ENCODE results near the gene DEFB127.

DNA sequence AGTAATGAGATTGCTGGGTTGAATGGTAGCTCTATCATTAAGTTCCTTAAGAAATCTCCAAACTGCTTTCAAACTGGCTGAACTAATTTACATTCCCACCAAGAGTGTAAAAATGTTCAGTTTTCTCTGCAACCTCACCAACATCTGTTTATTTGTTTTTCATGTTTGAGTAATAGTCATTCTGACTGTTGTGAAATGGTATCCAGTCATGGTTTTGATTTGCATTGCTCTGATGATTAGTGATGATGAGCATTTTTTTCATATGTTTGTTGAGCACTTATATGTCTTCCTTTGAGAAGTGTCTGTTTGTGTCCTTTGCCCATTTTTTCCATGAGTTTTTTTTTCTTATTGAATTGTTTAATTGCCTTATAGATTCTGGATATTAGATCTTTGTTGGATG is 44.9 kb upstream of the DEFB127 start:
- TF ChIP-seq POLR2A (IDR thresholded peaks at IDR 0.05; ENCODE audit: low read depth) (no peak), EP300 (IDR thresholded peaks at IDR 0.05) (no peak)
- TF ChIP-seq, protein P1, sequence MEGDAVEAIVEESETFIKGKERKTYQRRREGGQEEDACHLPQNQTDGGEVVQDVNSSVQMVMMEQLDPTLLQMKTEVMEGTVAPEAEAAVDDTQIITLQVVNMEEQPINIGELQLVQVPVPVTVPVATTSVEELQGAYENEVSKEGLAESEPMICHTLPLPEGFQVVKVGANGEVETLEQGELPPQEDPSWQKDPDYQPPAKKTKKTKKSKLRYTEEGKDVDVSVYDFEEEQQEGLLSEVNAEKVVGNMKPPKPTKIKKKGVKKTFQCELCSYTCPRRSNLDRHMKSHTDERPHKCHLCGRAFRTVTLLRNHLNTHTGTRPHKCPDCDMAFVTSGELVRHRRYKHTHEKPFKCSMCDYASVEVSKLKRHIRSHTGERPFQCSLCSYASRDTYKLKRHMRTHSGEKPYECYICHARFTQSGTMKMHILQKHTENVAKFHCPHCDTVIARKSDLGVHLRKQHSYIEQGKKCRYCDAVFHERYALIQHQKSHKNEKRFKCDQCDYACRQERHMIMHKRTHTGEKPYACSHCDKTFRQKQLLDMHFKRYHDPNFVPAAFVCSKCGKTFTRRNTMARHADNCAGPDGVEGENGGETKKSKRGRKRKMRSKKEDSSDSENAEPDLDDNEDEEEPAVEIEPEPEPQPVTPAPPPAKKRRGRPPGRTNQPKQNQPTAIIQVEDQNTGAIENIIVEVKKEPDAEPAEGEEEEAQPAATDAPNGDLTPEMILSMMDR (IDR thresholded peaks at IDR 0.05), result no peak
